ENCODE measurements around the gene FAM237A.

The FAM237A gene

DNA sequence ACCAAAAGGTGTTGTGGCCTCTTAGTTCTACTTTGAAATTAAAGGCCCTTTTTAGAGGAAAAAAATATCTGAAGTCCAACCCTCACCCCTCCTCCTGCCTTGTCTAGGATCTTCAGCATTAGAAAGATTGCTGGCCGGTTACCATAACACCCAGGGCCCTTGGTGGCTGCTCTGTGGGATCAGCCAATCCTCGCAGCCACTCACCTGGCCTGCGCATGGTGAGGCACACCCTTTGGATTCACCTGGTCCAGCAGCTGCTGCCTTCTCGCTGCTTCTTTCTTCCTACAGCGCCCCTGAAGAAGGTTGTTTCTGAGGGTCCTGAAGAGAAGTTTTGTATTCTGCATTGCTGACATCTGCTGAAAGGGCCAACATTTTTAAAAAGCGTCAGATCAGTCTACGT, 50.7 kb downstream of the FAM237A start:
- no peak for DNase-seq
- Histone ChIP-seq H3K27me3 (ENCODE audit: insufficient read depth, low read length, poor library complexity) (no peaks in the 10 kb centered on the region), H2BK5ac (ENCODE audit: low read length) (no peak overlapping the region), H2BK120ac (ENCODE audit: low read depth, low read length) (no peak overlapping the region), H3K18ac (ENCODE audit: low read length) (no peak overlapping the region), H3K56ac (ENCODE audit: low read length) (no peak overlapping the region), H2AK5ac (ENCODE audit: low read length) (no peak overlapping the region), H3K9ac (ENCODE audit: low read length) (no peak overlapping the region), H3K4me2 (ENCODE audit: low read length) (no peak overlapping the region), H3K23ac (ENCODE audit: low read length) (no peak overlapping the region), H2BK15ac (replicated peaks; ENCODE audit: low read depth) (no peak overlapping the region), H3K79me1 (ENCODE audit: low read length) (no peaks in the 10 kb centered on the region), H4K5ac (ENCODE audit: low read length) (no peak overlapping the region), H3K4me1 (ENCODE audit: control insufficient read depth, low read depth, low read length) (no peaks in the 10 kb centered on the region), H3K4me3 (ENCODE audit: low read length) (no peak overlapping the region), H3K4ac (ENCODE audit: low read depth, low read length) (no peak overlapping the region), H3K36me3 (ENCODE audit: control insufficient read depth, insufficient read depth, low read length) (no peaks in the 10 kb centered on the region), H4K8ac (ENCODE audit: low read depth, low read length) (no peak overlapping the region), H3K79me2 (ENCODE audit: control insufficient read depth, insufficient read depth, low read length) (no peaks in the 10 kb centered on the region), H3K27ac (ENCODE audit: low read depth, low read length) (no peak overlapping the region)
- WGBS (ENCODE audit: extremely low coverage, insufficient coverage, low lambda C conversion rate), result no CpG with 5 or more reads among the region's 7 CpGs

- Histone ChIP-seq H2AK5ac (ENCODE audit: low read length) (no peak overlapping the region), H3K27me3 (ENCODE audit: insufficient read depth, low read length, poor library complexity) (no peaks in the 10 kb centered on the region), H3K79me1 (ENCODE audit: low read length) (no peaks in the 10 kb centered on the region), H3K18ac (ENCODE audit: low read length) (no peak overlapping the region), H2BK5ac (ENCODE audit: low read length) (no peak overlapping the region), H3K4me2 (ENCODE audit: low read length) (no peak overlapping the region), H3K4me1 (ENCODE audit: control insufficient read depth, low read depth, low read length) (no peaks in the 10 kb centered on the region), H3K23ac (ENCODE audit: low read length) (no peak overlapping the region), H3K4me3 (ENCODE audit: low read length) (no peak overlapping the region), H3K27ac (ENCODE audit: low read depth, low read length) (no peak overlapping the region), H3K36me3 (ENCODE audit: control insufficient read depth, insufficient read depth, low read length) (no peaks in the 10 kb centered on the region), H3K56ac (ENCODE audit: low read length) (no peak overlapping the region), H3K9ac (ENCODE audit: low read length) (no peak overlapping the region), H2BK120ac (ENCODE audit: low read depth, low read length) (no peak overlapping the region), H2BK15ac (replicated peaks; ENCODE audit: low read depth) (no peak overlapping the region), H4K8ac (ENCODE audit: low read depth, low read length) (no peak overlapping the region), H3K4ac (ENCODE audit: low read depth, low read length) (no peak overlapping the region), H3K79me2 (ENCODE audit: control insufficient read depth, insufficient read depth, low read length) (no peaks in the 10 kb centered on the region), H4K5ac (ENCODE audit: low read length) (no peak overlapping the region)
- DNase-seq, result peak; percentile 82
- WGBS (ENCODE audit: extremely low coverage, insufficient coverage, low lambda C conversion rate), result no CpG with 5 or more reads among the region's 5 CpGs
Measured at GRCh38 chr2:206693399-206694137, 51.3 kb downstream of the FAM237A start.

- Histone ChIP-seq H3K23ac (ENCODE audit: low read length) (no peak overlapping the region), H3K27ac (ENCODE audit: low read depth, low read length) (no peak overlapping the region), H3K18ac (ENCODE audit: low read length) (no peak overlapping the region), H3K9ac (ENCODE audit: low read length) (no peak overlapping the region), H3K36me3 (ENCODE audit: control insufficient read depth, insufficient read depth, low read length) (no peaks in the 10 kb centered on the region), H2BK15ac (replicated peaks; ENCODE audit: low read depth) (no peak overlapping the region), H3K79me1 (ENCODE audit: low read length) (no peaks in the 10 kb centered on the region), H3K79me2 (ENCODE audit: control insufficient read depth, insufficient read depth, low read length) (no peaks in the 10 kb centered on the region), H3K4ac (ENCODE audit: low read depth, low read length) (no peak overlapping the region), H3K56ac (ENCODE audit: low read length) (no peak overlapping the region), H3K27me3 (ENCODE audit: insufficient read depth, low read length, poor library complexity) (no peaks in the 10 kb centered on the region), H3K4me2 (ENCODE audit: low read length) (no peak overlapping the region), H4K8ac (ENCODE audit: low read depth, low read length) (no peak overlapping the region), H2BK5ac (ENCODE audit: low read length) (no peak overlapping the region), H2AK5ac (ENCODE audit: low read length) (no peak overlapping the region), H4K5ac (ENCODE audit: low read length) (no peak overlapping the region), H2BK120ac (ENCODE audit: low read depth, low read length) (no peak overlapping the region), H3K4me1 (ENCODE audit: control insufficient read depth, low read depth, low read length) (no peaks in the 10 kb centered on the region), H3K4me3 (ENCODE audit: low read length) (no peak overlapping the region)
- DNase-seq, result no peak
Measured at GRCh38 chr2:206696910-206697309, 54.6 kb downstream of the FAM237A start.

DNA sequence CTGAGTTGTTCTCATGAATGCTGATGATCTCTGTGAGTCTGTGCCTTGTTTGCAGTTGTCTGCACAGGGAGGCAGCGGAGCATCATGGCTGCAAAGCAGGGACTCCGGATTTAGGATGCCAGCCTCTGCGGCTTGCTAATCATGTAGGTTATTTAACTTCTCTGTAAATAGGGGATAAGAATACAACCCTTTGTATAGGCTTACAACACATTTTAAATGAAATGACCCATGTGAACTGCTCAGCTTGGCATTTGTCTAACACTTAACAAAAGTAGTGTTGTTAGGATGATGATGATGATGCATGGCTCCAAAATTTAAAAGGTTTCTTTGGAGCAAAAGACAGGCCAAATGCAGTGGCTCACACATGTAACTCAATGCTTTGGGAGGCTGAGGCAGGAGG, 56.5 kb downstream of the FAM237A start:
- no CpG with 5 or more reads among the region's 3 CpGs for WGBS (ENCODE audit: extremely low coverage, insufficient coverage, low lambda C conversion rate)
- Histone ChIP-seq H4K8ac (ENCODE audit: low read depth, low read length) (no peak overlapping the region), H3K79me2 (ENCODE audit: control insufficient read depth, insufficient read depth, low read length) (no peaks in the 10 kb centered on the region)

More for the DNA sequence above, 56.5 kb downstream of the FAM237A start:
- no peak overlapping the region for H3K18ac ChIP-seq (ENCODE audit: low read length)
- H3K27ac ChIP-seq (ENCODE audit: low read depth, low read length), result no peak overlapping the region
- DNase-seq, result no peak
- H3K4me1 ChIP-seq (ENCODE audit: control insufficient read depth, low read depth, low read length), result no peaks in the 10 kb centered on the region
- H3K27me3 ChIP-seq (ENCODE audit: insufficient read depth, low read length, poor library complexity), result no peaks in the 10 kb centered on the region
- no peak overlapping the region for H2BK120ac ChIP-seq (ENCODE audit: low read depth, low read length)
- no peak overlapping the region for H4K5ac ChIP-seq (ENCODE audit: low read length)
- H3K36me3 ChIP-seq (ENCODE audit: control insufficient read depth, insufficient read depth, low read length), result no peaks in the 10 kb centered on the region
- H3K9ac ChIP-seq (ENCODE audit: low read length), result no peak overlapping the region
- no peak overlapping the region for H3K23ac ChIP-seq (ENCODE audit: low read length)
- no peak overlapping the region for H2BK5ac ChIP-seq (ENCODE audit: low read length)
- no peak overlapping the region for H3K4ac ChIP-seq (ENCODE audit: low read depth, low read length)
- H3K4me2 ChIP-seq (ENCODE audit: low read length), result no peak overlapping the region
- no peak overlapping the region for H3K4me3 ChIP-seq (ENCODE audit: low read length)
- no peaks in the 10 kb centered on the region for H3K79me1 ChIP-seq (ENCODE audit: low read length)
- no peak overlapping the region for H2BK15ac ChIP-seq (replicated peaks; ENCODE audit: low read depth)
- H2AK5ac ChIP-seq (ENCODE audit: low read length), result no peak overlapping the region
- H3K56ac ChIP-seq (ENCODE audit: low read length), result no peak overlapping the region
